KOPT-K1 (cell line): Measurements from ENCODE around the gene OR11L1.

Source experiments
- H3K27ac ChIP-seq: fragments of 200-600 bp; sonication (generic); 2 replicates; pipeline ENCODE4 v1.5.1; 2016; ENCODE audit warnings: antibody characterized with exemption, mild to moderate bottlenecking, low read depth, low read length; ENCODE audit not compliant: poor library complexity, severe bottlenecking
- H3K36me3 ChIP-seq: fragments of 200-600 bp; sonication (generic); 2 replicates; pipeline ENCODE4 v1.5.1; 2017; ENCODE audit warnings: antibody characterized with exemption, mild to moderate bottlenecking, low read length, moderate library complexity; ENCODE audit not compliant: insufficient read depth
- H3K9me3 ChIP-seq: fragments of 200-600 bp; sonication (generic); 2 replicates; pipeline ENCODE4 v1.5.1; 2017; ENCODE audit warnings: antibody characterized with exemption, low read length, mild to moderate bottlenecking; ENCODE audit not compliant: insufficient read depth, poor library complexity, severe bottlenecking

Gene OR11L1, protein sequence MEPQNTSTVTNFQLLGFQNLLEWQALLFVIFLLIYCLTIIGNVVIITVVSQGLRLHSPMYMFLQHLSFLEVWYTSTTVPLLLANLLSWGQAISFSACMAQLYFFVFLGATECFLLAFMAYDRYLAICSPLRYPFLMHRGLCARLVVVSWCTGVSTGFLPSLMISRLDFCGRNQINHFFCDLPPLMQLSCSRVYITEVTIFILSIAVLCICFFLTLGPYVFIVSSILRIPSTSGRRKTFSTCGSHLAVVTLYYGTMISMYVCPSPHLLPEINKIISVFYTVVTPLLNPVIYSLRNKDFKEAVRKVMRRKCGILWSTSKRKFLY

DNA sequence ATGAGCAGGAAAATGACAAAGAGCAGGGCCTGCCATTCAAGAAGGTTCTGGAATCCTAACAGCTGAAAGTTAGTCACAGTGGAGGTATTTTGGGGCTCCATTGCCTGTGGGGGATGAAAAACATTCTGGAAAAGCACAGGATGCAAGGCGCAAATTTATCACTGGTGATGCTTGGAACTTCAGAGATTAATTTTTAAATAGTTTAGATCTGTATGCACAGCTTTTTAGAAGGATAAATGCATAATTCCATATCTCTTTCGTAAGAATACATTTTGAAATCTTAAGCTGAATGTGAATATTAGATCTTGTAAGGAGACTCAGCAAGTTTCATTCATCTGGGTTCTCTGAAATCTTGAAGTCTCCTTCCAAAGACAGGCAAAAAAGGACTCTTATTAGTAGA is at the start of gene OR11L1:
Gene OR11L1 (minus strand): TSS at position 101 of the 400 bp plus-strand sequence. CDS start 0 bp downstream, at position 101.
- Histone ChIP-seq H3K36me3 (no peaks in the 10 kb centered on the region), H3K27ac (no peak within 1 kb of the TSS), H3K9me3 (no peaks in the 10 kb centered on the region)

DNA sequence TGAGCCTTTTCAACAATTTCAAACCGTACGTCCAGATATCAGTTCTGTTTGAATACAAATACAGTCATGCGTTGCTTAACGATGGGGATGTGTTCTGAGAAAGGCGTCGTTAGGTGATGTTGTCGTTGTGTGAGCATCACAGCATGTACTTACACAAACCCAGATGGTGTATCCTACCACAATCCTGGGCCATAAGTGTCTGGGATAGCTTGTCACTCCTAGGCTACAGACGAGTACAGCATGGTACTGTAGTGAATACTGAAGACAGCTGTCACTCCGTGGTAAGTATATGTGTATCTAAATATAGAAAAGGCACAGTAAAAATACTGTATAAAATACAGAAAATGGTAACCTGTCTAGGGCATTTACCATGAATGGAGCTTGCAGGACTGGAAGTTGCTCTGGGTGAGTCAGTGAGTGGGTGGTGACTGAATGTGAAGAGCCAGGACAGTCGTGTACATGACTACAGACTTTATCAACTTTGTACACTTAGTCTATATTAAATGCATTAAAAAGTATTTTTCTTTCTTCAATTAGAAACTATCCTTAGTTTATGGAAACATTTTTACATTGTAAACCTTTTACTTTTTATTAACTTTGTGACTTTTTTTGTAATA is 43.2 kb upstream of the OR11L1 start:
- no peaks in the 10 kb centered on the region for H3K36me3 ChIP-seq
- no peak overlapping the region for H3K27ac ChIP-seq
- H3K9me3 ChIP-seq: no peaks in the 10 kb centered on the region

DNA sequence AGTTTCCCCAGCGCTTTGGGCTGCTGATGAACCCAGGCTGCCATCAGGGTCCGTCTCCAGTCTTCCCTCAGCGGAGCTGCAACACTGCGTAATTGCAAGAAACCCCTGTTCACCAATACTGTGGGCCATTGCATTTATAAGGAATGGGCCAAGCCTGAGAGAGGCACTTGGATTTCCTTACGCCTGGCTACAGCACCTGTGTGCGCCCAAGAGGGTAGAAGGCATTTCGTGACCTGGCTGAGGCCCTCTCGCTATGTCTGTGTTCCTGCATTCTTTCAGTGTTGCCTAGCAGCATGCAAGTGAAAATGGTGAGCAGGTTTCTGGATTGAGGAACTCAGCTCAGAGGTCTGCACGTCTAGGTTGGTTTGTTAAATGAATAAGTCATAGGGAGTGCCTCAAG is 41.6 kb upstream of the OR11L1 start:
- H3K36me3 ChIP-seq: no peaks in the 10 kb centered on the region
- no peak overlapping the region for H3K27ac ChIP-seq
- H3K9me3 ChIP-seq: no peaks in the 10 kb centered on the region

DNA sequence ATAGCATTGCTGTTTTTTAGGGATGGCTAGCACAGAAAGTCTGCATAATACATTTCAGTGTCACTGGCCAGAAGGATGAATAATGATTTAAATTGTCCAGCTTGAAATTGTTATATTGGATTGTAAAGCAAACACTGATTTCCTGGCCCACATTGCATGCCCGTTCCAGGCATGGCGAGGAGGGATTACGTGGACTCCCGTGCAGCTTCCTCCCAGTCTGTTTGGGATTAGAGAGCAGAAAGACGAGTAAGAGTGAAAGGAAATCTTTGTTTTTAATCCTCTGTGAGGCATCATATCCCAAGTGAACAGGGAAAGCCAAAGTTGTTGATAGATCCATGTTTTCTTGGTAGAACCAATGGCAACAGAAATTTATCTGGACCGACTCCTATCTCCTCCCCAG is 23.7 kb upstream of the OR11L1 start:
- no peak overlapping the region for H3K27ac ChIP-seq
- peaks cover 4% of the 10 kb centered on the region for H3K9me3 ChIP-seq
- no peaks in the 10 kb centered on the region for H3K36me3 ChIP-seq

DNA sequence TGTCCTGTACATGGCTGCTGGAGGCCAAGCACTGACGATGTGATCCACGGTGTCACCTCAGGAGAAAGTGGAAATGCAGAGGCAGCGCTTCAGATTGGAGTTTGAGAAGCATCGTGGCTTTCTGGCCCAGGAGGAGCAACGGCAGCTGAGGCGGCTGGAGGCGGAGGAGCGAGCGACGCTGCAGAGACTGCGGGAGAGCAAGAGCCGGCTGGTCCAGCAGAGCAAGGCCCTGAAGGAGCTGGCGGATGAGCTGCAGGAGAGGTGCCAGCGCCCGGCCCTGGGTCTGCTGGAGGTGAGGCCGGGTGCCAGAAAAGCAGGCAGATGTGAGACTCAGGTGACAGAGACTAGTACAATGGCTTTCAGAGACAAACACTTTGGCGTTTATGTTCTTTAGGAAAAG is 22.9 kb upstream of the OR11L1 start:
- Histone ChIP-seq H3K36me3 (no peaks in the 10 kb centered on the region), H3K27ac (no peak overlapping the region), H3K9me3 (no peaks in the 10 kb centered on the region)

DNA sequence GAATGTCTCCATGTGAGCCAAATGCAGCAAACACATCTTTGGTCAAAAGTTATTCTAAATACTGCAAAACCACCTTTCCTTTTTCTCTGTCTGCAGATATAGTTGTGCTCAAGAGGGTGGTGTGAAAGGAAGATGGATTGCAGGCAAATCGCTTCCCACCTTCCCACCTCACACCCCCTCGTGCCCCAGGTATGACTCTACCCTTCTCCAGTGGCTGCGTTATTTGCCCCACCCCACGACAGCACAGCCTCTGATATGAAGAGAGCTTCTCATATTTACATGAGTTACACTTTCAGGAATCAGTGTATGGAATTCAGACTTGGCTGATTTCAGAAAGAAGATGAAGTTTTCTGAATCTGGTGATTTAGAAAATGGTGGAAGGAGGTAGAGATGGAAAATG is 21.1 kb upstream of the OR11L1 start:
- Histone ChIP-seq H3K36me3 (no peaks in the 10 kb centered on the region), H3K9me3 (no peaks in the 10 kb centered on the region), H3K27ac (no peak overlapping the region)

DNA sequence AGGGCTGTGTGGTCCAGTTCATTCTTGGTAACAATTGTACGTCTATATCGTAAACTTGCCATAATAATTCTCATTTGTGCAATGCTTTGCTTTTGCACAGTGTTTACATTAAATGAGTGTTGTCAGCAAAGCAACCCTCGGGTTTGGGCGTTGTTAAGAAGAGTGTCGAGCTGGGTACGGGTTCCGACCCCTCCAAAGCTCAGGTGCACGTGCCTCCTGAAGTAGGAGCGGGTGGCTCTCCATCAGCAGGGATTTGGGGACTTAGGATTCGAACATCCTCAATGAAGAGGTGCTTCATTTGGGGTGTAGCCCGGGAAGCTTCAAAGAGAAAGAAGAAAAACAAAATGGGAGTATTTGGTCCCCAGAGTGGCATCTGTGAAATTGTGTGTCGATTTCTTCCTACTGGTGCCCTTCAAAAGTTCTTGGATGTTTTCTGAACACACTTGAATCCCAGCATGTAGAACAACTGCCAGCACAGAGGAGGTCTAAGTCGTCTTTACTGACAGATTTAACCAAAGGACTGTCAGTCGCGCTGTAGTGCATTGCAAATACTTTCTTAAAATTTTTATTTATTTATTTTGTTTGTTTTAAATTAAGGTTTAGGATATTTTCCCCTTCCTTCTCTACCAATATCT is 16.4 kb upstream of the OR11L1 start:
- Histone ChIP-seq H3K27ac (no peak overlapping the region), H3K9me3 (no peaks in the 10 kb centered on the region), H3K36me3 (no peaks in the 10 kb centered on the region)

DNA sequence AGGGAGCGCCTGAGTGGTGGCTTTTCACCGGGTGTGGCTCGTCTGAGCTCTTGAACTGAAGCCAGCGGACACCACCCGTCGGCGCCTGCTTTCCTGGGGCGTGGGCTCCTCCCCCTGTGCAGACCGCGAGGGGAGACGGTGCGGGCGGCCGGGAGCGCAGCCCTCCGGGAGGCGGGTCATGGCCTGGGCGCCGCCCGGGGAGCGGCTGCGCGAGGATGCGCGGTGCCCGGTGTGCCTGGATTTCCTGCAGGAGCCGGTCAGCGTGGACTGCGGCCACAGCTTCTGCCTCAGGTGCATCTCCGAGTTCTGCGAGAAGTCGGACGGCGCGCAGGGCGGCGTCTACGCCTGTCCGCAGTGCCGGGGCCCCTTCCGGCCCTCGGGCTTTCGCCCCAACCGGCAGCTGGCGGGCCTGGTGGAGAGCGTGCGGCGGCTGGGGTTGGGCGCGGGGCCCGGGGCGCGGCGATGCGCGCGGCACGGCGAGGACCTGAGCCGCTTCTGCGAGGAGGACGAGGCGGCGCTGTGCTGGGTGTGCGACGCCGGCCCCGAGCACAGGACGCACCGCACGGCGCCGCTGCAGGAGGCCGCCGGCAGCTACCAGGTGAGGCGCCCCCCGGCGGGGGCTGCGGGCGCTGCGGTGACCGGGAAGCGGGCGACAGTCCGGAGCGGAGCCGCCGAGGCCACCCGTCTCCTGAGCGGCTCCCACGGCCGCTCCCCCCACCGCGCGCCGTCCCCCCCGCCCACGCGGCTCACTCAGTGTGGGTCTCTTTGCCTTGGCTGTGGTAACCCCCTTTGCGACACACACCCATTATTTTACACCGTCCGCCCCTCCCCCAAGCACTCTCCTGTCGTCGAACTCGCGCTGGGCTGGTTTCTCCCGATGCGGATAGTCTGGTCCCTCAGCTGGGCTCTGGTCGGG is 15.6 kb upstream of the OR11L1 start, which contains the start of gene TRIM58:
Gene TRIM58 (plus strand): TSS at position 119 of the 916 bp plus-strand sequence. CDS start 60 bp downstream, at position 179.
- H3K27ac ChIP-seq: no peak within 1 kb of the TSS
- no peaks in the 10 kb centered on the region for H3K9me3 ChIP-seq
- no peaks in the 10 kb centered on the region for H3K36me3 ChIP-seq

DNA sequence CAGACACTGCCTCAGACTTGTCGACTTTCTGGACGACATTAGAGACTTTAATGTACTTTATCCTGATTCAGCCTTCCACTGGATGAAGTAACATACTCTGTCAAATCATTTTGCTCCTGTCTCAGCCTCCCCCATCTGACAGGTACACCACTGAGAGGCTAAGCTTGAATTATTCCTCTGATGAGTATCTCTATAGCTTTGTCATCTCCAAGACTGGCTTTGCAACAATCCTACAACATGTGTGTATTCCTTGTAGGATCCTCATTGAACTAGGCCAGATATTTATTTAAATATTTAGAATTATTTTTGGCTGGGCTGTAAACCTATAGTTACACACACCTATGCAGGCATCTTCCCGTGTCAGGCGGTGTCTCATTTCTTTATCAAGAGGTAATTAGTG is 14.2 kb upstream of the OR11L1 start:
- Histone ChIP-seq H3K27ac (no peak overlapping the region), H3K9me3 (no peaks in the 10 kb centered on the region), H3K36me3 (no peaks in the 10 kb centered on the region)

DNA sequence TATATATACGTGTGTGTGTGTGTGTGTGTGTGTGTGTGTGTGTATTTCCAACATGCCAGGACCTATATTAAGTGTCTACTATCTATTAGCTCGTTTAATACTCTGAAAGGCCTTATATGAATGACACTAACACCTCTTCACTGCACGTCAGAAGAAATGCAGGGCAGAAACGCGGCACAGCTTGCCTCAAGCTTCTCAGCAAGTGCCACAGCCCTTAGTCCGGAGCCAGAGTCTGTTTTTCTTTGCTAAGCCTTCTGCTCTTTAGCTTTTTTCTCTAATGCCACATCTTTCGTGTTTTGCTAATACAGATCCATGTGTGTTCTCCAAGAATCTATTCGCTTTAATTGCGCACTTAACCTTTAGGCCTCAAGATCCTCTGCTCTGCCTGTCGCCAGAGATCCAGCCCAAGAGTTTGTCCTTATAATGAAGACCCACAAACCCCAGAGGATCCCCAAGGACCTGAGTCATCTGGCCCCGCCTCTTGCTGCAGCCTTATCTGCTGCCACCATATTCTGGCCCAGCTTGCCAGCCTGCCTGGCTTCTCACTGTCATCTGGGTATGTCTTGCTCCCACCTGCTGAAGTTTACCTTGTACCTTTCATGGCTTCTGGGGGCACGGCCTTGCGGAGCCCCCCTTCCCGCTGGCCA is 13.3 kb upstream of the OR11L1 start:
- Histone ChIP-seq H3K9me3 (no peaks in the 10 kb centered on the region), H3K36me3 (no peaks in the 10 kb centered on the region), H3K27ac (no peak overlapping the region)

DNA sequence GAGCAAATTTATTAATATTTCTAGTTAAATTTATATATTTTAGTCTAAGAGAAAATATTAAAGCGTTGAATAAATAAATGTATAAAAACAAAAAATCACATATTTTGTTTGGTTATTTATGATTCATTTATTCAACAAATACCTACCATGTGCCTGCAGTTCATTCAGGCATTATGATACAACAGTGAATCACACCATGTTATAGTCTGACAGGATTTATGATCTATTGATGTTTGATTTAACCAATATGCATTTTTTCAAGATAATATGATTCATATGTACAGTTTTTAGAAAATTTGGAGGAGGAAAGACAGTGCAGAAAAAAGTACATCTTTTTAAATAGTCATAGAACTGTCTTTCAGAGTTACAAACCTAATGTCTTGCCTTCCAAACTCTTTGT is 7.9 kb upstream of the OR11L1 start:
- Histone ChIP-seq H3K9me3 (no peaks in the 10 kb centered on the region), H3K27ac (no peak overlapping the region), H3K36me3 (no peaks in the 10 kb centered on the region)

DNA sequence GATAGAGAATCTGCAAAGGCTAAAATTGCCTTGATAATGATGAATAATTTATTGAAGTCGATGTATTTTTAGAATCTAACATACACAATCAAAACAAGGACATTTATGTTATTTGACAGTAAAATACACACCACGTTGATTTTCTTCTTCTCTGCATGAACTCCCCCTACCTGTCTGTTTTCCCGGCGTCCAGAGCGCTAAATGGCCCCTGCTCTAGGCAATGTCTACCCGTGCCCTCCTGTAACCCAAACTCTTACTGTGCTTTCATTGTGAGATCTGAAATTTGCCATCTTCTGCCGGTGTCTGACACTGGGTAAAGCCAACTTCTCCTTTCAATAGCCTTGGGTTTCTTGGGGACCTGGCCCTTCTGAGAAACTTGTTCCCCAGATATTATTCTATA is 6.7 kb upstream of the OR11L1 start:
- Histone ChIP-seq H3K36me3 (no peaks in the 10 kb centered on the region), H3K9me3 (no peaks in the 10 kb centered on the region), H3K27ac (no peak overlapping the region)

DNA sequence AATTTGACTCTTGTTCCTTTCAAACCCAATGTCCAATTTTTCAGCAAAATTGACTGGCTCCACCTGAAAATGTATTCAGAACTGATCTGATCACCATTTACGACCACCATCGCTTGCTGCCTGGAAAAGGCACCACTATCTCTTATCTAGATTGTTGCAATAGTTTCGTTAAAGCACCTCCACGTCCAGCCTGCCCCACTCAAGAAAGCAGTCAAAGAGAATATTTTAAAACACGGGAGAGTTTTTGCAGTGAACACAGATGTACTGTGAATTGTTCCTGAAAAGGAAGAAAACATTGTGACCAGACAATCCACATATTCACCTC is 4.0 kb upstream of the OR11L1 start:
- no peak overlapping the region for H3K27ac ChIP-seq
- no peaks in the 10 kb centered on the region for H3K9me3 ChIP-seq
- no peaks in the 10 kb centered on the region for H3K36me3 ChIP-seq

DNA sequence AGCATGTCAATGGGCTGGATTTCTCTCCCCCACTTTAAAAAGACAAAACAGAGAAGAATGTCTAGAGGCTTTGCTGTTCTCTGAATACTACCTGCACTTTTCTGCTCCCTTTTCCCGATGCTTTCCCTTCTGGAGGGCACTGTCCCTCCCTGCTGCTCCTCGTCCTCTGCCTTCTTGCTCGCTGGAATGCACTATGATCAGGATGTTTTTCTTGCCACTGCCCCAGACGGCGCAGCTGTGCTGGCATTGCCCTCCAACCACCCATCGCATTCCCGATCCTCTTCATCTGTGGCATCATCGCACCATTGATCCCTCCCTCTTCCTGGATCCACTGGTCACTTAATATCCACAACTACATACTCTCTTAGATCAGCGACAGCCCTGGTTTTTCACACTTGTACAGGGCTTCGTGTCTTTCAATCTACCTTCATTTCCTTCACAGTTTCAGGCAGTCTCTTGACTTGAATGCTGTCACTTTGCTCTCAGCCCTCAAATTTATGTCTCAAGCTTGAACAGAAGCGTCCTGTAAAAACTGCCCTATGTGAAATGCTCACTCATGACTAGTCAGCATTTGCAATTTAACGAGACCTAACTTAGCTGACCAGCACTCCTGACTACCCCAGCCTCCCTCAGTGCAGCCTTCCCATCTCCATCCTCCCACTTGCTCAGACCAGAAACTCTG is 3.5 kb upstream of the OR11L1 start:
- Histone ChIP-seq H3K36me3 (no peaks in the 10 kb centered on the region), H3K27ac (no peak overlapping the region), H3K9me3 (no peaks in the 10 kb centered on the region)
